Dendritic cell treated with granulocyte-macrophage colony-stimulating factor and Interleukin-4, amounts not matched to agents 40 ng/mL and 50 ng/mL, for 4 days (primary cell): ENCODE measurements around the gene TGOLN2.
A peak's percentile ranks its signal among the peaks of the same experiment; 100 is the strongest.
"Not testable (repeated sequence)": the region's sequence is repeated elsewhere in the genome, so short reads cannot be mapped to it uniquely, and the experiment has no call there.

ENCODE experiments used
- H3K27ac Mint-ChIP-seq: one replicate; pipeline ENCODE4 v1.8.0; 2022; ENCODE audit warnings: mild to moderate bottlenecking, mixed read lengths
- H3K27me3 Mint-ChIP-seq: one replicate; pipeline ENCODE4 v1.8.0; 2022; ENCODE audit warnings: mild to moderate bottlenecking, mixed read lengths
- H3K36me3 Mint-ChIP-seq: one replicate; pipeline ENCODE4 v1.8.0; 2022; ENCODE audit warnings: low read depth, mixed read lengths
- H3K4me1 Mint-ChIP-seq: one replicate; pipeline ENCODE4 v1.8.0; 2022; ENCODE audit warnings: low read depth, mixed read lengths
- H3K4me3 Mint-ChIP-seq: one replicate; pipeline ENCODE4 v1.8.0; 2022; ENCODE audit warnings: mild to moderate bottlenecking, moderate library complexity, mixed read lengths
- H3K9me3 Mint-ChIP-seq: one replicate; pipeline ENCODE4 v1.8.0; 2022; ENCODE audit warnings: mixed read lengths
- intact Hi-C: fragments of 100-400 bp; cut with micrococcal nuclease; formaldehyde crosslinking; loops from one replicate; pipeline ENCODE4 v1.15.0; 2022

Gene TGOLN2

GRCh38 chr2:85327160-85327821, 498 bp downstream of the TGOLN2 start:
- Mint-ChIP-seq H3K36me3 (peaks cover 61% of the 10 kb centered on the region), H3K27me3 (no peaks in the 10 kb centered on the region), H3K4me3 (peak overlapping the region; percentile 98), H3K9me3 (no peaks in the 10 kb centered on the region), H3K27ac (peak overlapping the region; percentile 99), H3K4me1 (peaks cover 49% of the 10 kb centered on the region)
- intact Hi-C loops: no loop called here

GRCh38 chr2:85326406-85327159, 1.2 kb downstream of the TGOLN2 start:
- peaks cover 68% of the 10 kb centered on the region for H3K36me3 Mint-ChIP-seq
- H3K4me3 Mint-ChIP-seq: peak overlapping the region; percentile 98
- H3K4me1 Mint-ChIP-seq: peaks cover 53% of the 10 kb centered on the region

GRCh38 chr2:85325466-85325811, 2.4 kb downstream of the TGOLN2 start:
- H3K27ac Mint-ChIP-seq: no peak overlapping the region
- H3K4me3 Mint-ChIP-seq: peak overlapping the region; percentile 98
- H3K36me3 Mint-ChIP-seq: peaks cover 79% of the 10 kb centered on the region
- intact Hi-C loops: no loop called here
- no peaks in the 10 kb centered on the region for H3K27me3 Mint-ChIP-seq
- H3K4me1 Mint-ChIP-seq: peaks cover 61% of the 10 kb centered on the region
- H3K9me3 Mint-ChIP-seq: no peaks in the 10 kb centered on the region

More at GRCh38 chr2:85326406-85327159, 1.2 kb downstream of the TGOLN2 start:
- Mint-ChIP-seq H3K27me3 (no peaks in the 10 kb centered on the region), H3K9me3 (no peaks in the 10 kb centered on the region), H3K27ac (peak overlapping the region; percentile 99)
- intact Hi-C loops: no loop called here

GRCh38 chr2:85324639-85325465, 2.9 kb downstream of the TGOLN2 start:
- Mint-ChIP-seq H3K36me3 (peaks cover 85% of the 10 kb centered on the region), H3K27ac (no peak overlapping the region), H3K9me3 (no peaks in the 10 kb centered on the region), H3K4me3 (peak overlapping the region; percentile 98), H3K27me3 (no peaks in the 10 kb centered on the region), H3K4me1 (peaks cover 67% of the 10 kb centered on the region)
- intact Hi-C loops: no loop called here

- Mint-ChIP-seq H3K36me3 (peaks cover 94% of the 10 kb centered on the region), H3K4me1 (peaks cover 75% of the 10 kb centered on the region)
- H3K9me3 Mint-ChIP-seq, H3K4me3 Mint-ChIP-seq, H3K27me3 Mint-ChIP-seq, intact Hi-C loops, H3K27ac Mint-ChIP-seq: not testable (repeated sequence)
These were observed 3.8 kb downstream of the TGOLN2 start for GRCh38 chr2:85323988-85324367.

- Mint-ChIP-seq H3K27ac (no peak overlapping the region), H3K36me3 (peaks cover 99% of the 10 kb centered on the region), H3K4me3 (no peak overlapping the region), H3K4me1 (peaks cover 80% of the 10 kb centered on the region), H3K9me3 (no peaks in the 10 kb centered on the region), H3K27me3 (no peaks in the 10 kb centered on the region)
- intact Hi-C loops: no loop called here
These were observed 4.3 kb downstream of the TGOLN2 start for GRCh38 chr2:85323351-85323987.

- Mint-ChIP-seq H3K4me1 (peaks cover 70% of the 10 kb centered on the region), H3K4me3 (no peak overlapping the region), H3K27ac (peak overlapping the region; percentile 52), H3K36me3 (peaks cover 93% of the 10 kb centered on the region), H3K27me3 (no peaks in the 10 kb centered on the region), H3K9me3 (no peaks in the 10 kb centered on the region)
- intact Hi-C loops: no loop called here
These were observed 8.0 kb downstream of the TGOLN2 start for GRCh38 chr2:85319796-85320195.

- intact Hi-C loops: no loop called here
- peaks cover 93% of the 10 kb centered on the region for H3K36me3 Mint-ChIP-seq
- no peak overlapping the region for H3K4me3 Mint-ChIP-seq
- H3K27ac Mint-ChIP-seq: peak overlapping the region; percentile 52
- H3K9me3 Mint-ChIP-seq: no peaks in the 10 kb centered on the region
- peaks cover 62% of the 10 kb centered on the region for H3K4me1 Mint-ChIP-seq
- no peaks in the 10 kb centered on the region for H3K27me3 Mint-ChIP-seq
These were observed 9.3 kb downstream of the TGOLN2 start for GRCh38 chr2:85318222-85319074.

- intact Hi-C loops: loop anchor here (2.0 kb wide), 1 partner anchor 27 kb away; no protein-coding TSS in a partner anchor
- peaks cover 43% of the 10 kb centered on the region for H3K4me1 Mint-ChIP-seq
- H3K27ac Mint-ChIP-seq, H3K27me3 Mint-ChIP-seq, H3K4me3 Mint-ChIP-seq, H3K9me3 Mint-ChIP-seq: not testable (repeated sequence)
- peaks cover 82% of the 10 kb centered on the region for H3K36me3 Mint-ChIP-seq
These were observed 11.9 kb downstream of the TGOLN2 start for GRCh38 chr2:85315921-85316320.

GRCh38 chr2:85314884-85315242, 12.9 kb downstream of the TGOLN2 start:
- intact Hi-C loops: loop anchor here (2.0 kb wide), 1 partner anchor 28 kb away; no protein-coding TSS in a partner anchor
- H3K4me1 Mint-ChIP-seq: peaks cover 38% of the 10 kb centered on the region
- H3K27ac Mint-ChIP-seq: no peak overlapping the region
- no peaks in the 10 kb centered on the region for H3K9me3 Mint-ChIP-seq
- H3K27me3 Mint-ChIP-seq: no peaks in the 10 kb centered on the region
- H3K4me3 Mint-ChIP-seq: no peak overlapping the region
- peaks cover 71% of the 10 kb centered on the region for H3K36me3 Mint-ChIP-seq

GRCh38 chr2:85312404-85312803, 15.4 kb downstream of the TGOLN2 start:
- Mint-ChIP-seq H3K27me3 (no peaks in the 10 kb centered on the region), H3K9me3 (no peaks in the 10 kb centered on the region), H3K4me1 (peaks cover 39% of the 10 kb centered on the region), H3K27ac (no peak overlapping the region), H3K4me3 (no peak overlapping the region), H3K36me3 (peaks cover 51% of the 10 kb centered on the region)
- intact Hi-C loops: no loop called here

- H3K4me1 Mint-ChIP-seq: peaks cover 38% of the 10 kb centered on the region
- no peaks in the 10 kb centered on the region for H3K9me3 Mint-ChIP-seq
- H3K4me3 Mint-ChIP-seq: no peak overlapping the region
- H3K27ac Mint-ChIP-seq: no peak overlapping the region
- peaks cover 33% of the 10 kb centered on the region for H3K36me3 Mint-ChIP-seq
- intact Hi-C loops: no loop called here
- H3K27me3 Mint-ChIP-seq: peaks cover 5% of the 10 kb centered on the region
These were observed 17.5 kb downstream of the TGOLN2 start for GRCh38 chr2:85310330-85310729.

GRCh38 chr2:85309699-85310321, 18.0 kb downstream of the TGOLN2 start:
- peak overlapping the region; percentile 61 for H3K4me3 Mint-ChIP-seq
- intact Hi-C loops: no loop called here
- peaks cover 38% of the 10 kb centered on the region for H3K4me1 Mint-ChIP-seq
- no peaks in the 10 kb centered on the region for H3K9me3 Mint-ChIP-seq
- H3K27ac Mint-ChIP-seq: peak overlapping the region; percentile 26
- H3K27me3 Mint-ChIP-seq: peaks cover 10% of the 10 kb centered on the region
- H3K36me3 Mint-ChIP-seq: peaks cover 28% of the 10 kb centered on the region
